RKO (cell line): ENCODE measurements around the gene IL31RA.
"Not testable (repeated sequence)": the region's sequence is repeated elsewhere in the genome, so short reads cannot be mapped to it uniquely, and the experiment has no call there.

Source experiments
- DNase-seq: peaks from one replicate; pipeline ENCODE4 v3.0.0-alpha.2; 2016; ENCODE audit warnings: low spot score

The IL31RA gene

DNA sequence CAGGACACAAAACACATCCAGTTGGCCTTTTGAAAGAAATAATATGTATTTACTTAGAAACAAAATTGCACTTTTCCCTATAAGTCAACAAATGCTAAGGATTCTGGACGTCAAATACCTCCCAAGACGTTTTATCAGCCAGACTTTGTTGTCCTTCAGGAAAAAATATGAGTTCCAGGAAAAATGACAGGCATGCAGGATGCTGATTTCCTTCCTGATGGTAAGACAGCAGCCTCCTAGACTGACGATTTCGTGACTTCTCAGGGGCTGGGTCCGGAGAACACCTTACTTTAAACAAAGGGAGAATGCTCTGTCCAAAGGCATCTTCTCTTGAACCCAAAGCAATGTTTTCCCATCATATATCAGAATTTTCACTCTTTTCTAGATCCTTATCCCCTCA is 74.6 kb downstream of the IL31RA start:
- no peak for DNase-seq

DNA sequence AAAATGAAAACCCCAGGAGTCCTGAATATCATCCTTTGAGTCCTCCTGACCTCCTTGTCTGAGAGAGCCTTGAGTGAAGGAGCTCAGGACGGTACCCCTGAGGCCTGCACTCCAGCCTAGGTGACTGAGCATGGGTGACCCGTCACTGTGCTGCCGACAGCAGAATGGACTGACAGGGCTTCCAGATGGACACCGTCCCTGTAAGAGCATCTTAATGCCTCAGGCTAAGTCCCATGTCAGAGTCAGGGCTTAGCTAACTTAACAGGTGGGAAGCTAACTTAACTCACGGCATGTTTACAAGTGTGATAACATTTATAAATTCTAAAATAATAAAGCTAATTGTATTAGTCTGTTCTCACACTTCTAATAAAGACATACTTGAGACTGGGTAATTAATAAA is 75.3 kb downstream of the IL31RA start:
- DNase-seq: no peak

DNA sequence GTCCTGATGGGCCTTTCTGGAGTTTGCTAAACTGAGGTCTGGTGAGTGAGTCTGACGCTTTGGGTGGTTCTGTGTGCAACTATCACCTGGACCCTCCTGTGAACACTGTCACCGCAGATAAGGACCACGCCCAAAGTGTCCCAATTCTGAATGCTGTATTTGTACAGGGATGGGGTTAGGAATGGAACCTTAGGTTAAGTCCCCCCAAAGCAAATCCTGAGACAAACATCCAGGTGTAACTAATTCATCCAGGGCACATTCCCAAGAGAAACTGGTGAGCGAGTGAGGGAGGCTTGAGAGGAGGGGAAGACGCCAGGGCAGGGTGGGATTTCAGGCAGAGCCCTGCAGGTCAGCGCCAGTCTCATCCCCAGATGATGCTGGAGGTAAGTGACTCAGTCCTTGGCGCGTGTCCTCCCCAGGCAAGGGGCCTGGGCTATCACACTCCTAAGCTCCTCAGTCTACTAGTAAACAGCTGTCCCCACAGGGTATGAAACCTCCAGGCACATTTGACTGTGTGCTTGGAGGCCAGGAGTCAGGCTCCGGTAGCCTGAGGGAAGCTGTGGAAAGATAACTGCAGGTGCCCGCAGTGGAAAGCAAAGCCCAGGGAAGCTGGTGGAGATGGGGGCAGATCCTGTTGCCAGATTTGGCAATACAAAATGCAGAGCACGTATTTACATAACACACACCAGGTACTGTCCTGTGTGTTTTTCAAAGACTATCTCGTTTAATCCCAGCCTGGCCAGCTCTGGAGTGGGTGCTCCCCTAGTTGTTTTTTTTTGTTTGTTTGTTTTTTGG is 76.9 kb downstream of the IL31RA start:
- no peak for DNase-seq

DNA sequence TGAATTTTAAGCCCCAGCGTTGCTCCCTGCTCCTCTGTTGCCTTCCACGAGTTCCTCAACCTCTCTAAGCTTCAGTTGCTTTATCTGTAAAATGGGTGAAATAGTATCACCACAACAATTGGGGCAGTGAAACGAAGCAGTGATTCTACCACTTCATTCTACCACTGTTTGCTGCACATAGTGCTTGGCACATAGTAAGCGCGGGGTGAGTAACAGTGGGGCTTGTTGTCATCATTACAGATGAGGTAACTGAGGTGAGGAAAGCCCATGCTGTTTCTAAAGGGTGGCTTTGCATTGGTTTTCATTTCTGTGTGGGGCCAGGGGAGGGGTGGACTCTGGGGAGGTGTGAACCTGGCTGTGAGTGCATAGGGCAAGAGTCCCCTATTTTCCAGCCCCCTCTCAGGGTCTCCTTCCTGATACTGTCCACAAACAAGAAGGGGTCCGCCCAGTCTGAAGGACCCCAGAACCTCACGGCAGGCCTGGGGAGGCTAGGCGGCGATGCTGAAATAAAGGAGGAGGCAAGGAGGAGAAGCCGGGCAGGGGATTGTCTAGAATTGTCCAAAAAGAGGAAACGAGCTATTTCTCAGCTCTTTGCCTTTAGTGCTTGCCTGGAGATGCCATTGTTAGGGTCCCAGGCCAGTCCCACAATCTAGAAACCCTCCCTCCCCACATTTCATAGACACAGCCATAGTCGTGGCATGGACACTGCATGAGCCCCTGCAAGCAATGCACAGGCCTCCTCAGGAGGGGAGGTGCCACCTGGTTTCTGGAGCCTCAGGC is 78.1 kb downstream of the IL31RA start:
- no peak for DNase-seq

DNA sequence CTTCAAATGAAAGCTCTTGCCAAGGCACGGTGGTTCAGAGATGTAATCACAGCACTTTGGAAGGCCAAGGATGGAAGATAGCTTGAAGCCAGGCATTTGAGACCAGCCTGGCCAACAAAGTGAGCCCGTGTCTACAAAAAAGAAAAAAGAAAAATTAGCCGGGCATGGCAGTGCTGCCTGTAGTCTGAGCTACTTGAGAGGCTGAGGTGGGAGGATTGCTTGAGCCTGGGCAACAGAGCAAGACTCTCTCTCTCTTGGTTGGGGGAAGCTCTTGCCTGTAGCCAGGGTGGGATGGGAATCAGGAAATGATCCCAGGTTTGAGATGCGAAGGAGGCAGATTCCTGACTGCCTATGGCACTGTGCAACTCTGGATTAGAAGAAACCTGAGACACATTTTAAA is 81.5 kb downstream of the IL31RA start:
- DNase-seq: no peak

DNA sequence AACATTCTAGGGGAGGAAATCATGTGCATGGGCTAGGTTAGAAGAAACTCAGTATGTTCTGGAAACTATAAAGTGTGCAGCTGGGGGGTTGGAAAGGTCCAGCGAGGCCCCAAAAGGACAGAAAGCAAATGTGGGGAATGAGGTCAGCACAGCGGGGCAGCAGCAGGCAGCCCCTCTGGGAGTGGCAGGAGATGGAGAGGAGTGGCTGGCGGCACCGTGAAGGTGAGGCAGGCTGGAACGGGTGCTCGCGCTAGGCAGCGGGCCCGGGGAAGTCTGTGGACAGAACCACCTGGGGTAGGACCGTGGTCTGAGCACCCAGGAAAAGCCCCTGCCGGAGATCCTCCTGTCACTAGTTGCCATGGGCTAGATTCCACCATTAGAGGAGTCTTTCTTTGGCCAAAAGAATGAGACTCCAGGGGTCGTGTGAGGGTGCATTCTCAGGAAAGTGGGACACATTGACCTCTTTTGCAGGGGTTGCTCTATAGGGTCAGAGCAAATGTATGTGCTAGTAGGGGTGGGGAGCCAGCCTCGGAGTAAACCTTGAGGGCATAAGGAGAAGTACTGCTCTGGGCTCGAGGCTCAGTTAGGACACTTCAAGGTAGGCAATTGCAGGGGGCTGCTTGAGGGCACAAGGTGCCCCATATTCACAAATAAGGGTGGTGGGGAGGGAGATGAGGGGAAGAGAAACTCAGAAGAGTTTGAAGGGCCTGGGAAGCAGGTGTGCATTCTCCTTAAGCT is 82.4 kb downstream of the IL31RA start:
- DNase-seq: no peak

DNA sequence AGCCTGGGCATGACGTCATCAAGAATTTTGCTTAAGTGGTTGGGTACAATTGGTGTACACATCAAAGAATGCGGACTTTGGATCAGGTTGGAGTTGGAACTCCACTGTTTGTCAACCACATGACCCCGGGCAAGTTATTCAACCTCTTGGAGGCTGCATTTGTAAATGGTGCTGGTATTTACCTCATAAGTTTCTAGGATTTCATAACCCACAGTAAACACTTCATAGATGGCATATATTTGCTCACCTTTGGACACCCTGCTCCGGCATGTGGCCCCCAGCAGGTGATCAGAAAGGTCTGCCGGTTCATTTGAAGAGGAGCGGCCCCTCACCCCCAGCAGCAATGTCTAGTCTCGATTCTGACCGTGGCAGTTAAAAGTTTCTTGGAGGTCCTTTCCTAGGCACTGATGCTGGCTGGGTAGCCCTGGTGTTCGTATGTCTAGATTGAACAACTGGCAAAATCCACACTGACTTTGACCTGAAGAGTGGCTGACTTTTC is 83.0 kb downstream of the IL31RA start:
- no peak for DNase-seq

DNA sequence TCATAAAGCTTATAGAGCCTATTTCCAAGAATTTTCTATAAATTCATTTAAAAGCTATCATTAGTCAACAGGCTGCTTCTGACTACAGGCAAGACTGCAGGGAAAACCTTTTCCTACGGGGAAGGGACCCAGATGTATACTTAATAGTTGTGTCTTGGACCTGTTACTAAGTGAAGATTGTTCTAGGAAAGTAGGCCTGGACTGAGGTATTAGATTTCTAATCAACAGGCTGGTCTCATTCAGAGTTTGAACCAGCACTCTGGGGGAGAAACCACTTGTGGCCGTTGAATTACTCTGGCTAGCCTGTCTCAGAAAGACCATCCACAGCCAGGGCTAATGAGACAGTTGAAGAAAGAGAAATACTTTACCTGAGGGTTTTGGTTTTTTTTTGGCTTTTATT is 83.6 kb downstream of the IL31RA start:
- no peak for DNase-seq

DNA sequence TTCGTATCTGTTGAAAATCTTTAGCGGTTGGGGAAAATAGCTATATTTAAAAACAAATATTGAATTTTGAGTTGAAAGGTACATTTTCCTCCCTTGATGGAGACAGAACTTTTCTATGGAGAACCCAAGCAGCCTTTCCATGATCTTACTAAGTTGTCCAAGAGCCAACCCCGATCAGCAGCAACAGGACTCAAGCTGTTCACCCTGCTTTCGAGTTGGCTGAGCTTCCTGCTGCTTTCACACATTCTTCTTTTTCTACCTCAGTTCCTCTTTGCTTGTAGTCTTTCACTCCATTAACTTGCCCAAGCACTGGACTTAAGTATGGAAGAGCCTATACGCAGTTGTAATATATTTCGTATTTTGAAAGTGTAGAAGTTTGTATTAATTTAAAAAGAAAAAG is 84.2 kb downstream of the IL31RA start:
- DNase-seq: no peak

DNA sequence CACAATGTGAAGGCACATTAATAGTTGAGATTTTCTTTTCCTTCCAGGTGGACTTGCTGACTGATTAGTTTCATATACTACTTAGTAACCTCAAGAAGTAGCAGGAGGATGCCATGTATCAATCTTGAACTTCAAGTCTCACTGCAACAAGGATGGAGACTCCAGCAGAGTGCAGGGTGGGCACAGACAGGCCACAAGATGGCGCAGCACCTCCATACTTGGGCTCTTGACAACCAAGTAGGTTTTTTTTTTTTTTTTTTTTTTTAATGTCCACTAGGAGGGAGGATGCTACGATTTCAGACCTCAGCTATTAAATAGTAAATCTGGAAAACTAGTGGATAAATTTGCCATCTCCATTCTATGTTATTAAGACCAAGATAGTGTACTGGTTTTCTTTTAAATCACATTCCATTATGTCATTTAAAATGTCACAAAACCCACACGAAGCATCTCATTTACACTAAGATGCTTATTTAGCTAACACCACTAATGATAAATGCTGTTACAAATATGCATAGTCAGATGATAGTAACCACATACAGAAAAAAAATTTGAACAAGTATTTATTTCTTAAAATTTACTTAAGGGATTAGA is 85.0 kb downstream of the IL31RA start:
- peak; percentile 87 for DNase-seq

DNA sequence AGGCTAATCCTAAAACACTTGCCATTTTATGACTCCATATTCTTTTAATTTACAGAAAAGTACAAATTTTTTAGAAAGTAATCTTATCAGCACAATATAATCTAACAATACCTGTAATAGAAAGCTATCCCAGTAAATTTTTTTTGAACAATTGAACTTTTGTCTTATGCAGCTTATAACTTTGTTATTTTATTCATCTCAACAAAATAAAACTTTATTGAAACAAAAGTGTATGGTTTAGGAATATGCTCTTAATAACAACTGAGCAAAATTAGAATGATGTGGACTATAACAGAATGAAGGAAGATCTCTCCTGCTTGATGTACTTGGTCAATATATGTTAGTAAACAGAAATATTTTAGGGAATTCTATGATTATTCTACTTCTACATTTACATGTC is 86.4 kb downstream of the IL31RA start:
- DNase-seq: not testable (repeated sequence)

DNA sequence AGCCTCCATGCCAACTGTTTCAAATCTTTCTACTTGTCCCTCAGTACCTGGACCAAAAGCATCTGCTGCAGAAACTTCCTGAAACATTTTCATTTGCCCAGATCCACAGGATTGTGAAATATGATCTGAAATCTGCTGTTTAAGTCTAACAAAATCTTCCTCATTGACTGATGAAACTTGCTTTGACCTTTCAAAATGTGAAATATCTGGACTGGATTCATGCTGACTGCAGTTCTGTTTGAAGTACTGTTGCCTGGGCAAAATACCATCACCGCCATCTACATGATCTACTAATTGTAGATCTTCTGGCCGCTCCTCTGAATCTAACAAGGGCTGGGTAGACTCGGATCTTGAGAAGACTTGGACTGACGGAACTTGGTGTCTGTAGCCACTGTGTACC is 90.0 kb downstream of the IL31RA start:
- DNase-seq: not testable (repeated sequence)

DNA sequence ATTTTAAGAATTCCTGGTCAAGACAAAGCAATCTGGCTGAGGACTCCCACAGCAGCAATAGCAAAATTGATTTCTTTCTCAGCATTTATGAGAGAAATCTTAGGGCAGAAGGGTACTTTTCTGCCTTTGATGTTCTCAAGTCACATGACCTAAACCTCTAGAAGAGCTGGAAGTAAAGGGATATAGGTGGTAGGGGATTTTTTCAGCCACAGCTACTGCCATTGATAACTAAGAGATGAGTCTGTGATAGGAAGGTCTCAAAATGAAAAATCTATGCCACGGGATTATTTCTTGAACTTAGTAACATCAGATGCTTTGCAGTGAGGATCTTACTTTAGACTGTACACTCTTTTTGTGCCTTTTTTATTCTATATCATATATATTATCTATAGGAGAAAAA is 108.1 kb downstream of the IL31RA start:
- no peak for DNase-seq

DNA sequence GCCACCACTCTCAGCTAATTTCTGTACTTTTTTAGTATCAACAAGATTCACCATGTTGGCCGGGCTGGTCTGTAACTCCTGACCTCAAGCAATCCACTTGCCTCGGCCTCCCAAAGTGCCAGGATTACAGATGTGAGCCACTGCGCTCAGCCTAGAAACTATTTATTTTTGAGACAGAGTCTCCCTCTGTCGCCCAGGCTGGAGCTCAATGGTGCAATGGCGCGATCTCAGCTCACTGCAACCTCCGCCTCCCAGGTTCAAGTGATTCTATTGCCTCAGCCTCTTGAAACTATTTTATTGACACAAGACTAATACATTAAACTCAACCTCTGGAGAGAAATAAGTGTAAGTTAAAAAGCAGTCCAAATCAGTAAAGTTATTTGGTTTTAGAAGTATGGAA is 109.6 kb downstream of the IL31RA start:
- no peak for DNase-seq

DNA sequence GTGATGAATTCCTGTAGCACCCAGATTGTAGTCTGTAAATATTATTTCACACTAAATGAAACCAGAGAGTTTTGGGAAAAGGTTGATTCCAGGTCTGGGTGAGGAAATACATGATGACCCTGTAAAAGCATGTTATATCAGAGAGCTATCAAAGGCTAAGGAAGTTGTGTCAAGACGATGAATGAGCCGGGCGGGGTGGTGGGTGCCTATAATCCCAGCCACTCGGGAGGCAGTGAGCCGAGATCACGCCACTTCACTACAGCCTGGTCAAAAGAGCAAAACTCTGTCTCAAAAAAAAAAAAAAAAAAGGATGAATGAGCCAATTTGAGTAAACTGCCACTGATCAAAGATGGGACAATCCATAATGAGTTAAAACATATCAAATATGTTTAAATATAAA is 114.4 kb downstream of the IL31RA start:
- DNase-seq: no peak

DNA sequence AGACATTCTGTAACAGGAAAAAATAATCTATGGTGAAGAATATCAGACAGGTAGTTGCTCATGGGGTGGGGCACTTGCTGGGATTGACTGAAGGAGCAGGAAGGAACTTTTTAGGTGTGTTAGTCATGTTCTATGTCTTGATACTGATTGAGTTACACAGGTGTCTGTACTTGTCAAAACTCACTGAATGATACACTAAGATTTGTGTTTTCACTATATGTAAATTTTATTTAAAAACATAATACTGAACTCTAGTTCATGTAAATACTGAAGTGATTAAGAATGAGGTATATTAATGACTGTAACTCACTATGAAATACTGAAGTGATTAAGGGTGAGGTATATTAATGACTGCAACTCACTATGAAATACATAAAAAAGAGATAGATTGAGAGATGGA is 115.1 kb downstream of the IL31RA start:
- DNase-seq: no peak

DNA sequence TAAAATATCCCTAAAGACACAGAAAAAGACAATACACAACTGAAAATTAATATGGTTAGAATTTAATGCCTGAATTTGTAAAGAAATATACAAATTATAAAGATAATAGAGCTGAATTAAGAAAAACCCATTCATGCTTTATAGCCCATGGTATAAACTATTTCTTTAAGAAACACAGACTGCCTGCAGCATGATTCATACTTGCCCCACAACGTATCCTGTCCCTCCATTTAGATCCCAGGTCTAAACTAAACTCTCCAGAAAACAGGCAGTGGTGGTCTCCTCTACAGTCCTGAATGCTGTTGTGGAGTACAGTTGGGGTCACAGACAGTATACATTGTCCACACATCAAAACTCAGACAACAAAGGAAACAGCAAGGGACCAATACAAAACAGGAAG is 118.8 kb downstream of the IL31RA start:
- DNase-seq: no peak
